ENCODE data around the gene TUBB2B. TPM values are rescaled to one million over a fixed set of nuclear protein-coding genes. Genes with fewer than 3 reads are reported as not detected.

TUBB2B gene
- total and polyA plus RNA-seq, 2 donors (not counting 1 experiment from before 2014, with no cell fraction given): 3.8 to 5.2 TPM

DNA sequence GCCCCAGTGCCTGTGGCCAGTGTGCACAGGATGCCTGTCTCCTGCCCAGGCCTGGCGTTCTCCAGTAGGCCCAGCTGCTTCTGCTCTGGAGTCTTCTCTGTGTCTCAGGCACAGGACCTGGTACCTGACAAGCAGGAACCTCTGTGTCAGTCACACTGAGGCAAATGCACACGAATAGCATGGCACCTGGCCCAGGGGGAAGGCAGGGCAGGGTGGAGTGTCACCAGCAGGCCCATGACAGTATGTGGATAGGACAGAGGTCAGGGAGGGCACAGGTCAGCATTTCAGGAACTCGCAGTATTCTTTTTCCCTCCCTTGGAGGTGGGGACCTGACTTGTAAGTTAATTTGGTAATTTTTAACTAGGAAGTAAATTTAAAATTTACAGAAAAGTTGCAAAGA lies 36.9 kb upstream of the TUBB2B start:
- Histone ChIP-seq H3K27ac (ENCODE audit: insufficient read depth, low read length) (no peak overlapping the region), H3K4me2 (ENCODE audit: extremely low read depth, insufficient read depth, low read length) (no peak overlapping the region), H3K4me1 (ENCODE audit: control insufficient read depth, extremely low read depth, insufficient read depth, low read length) (peaks cover 4% of the 10 kb centered on the region), H4K20me1 (ENCODE audit: control insufficient read depth, extremely low read depth, insufficient read depth, low read length) (no peaks in the 10 kb centered on the region), H3K36me3 (ENCODE audit: control insufficient read depth, insufficient read depth, low read length) (peaks cover 8% of the 10 kb centered on the region), H3K9me3 (ENCODE audit: control insufficient read depth, insufficient read depth, low read depth, low read length) (no peaks in the 10 kb centered on the region), H3K79me2 (ENCODE audit: control insufficient read depth, insufficient read depth, low read length) (peaks cover 40% of the 10 kb centered on the region), H2AFZ (ENCODE audit: low read length) (no peak overlapping the region), H3K4me3 (replicated peaks in 1 of 4; ENCODE audit: control extremely low read depth in 1 of 4, insufficient read depth in 1 of 4, low read depth in 3 of 4, low read length in 4 of 4) (no peak overlapping the region), H3K9ac (ENCODE audit: insufficient read depth, low read length) (no peak overlapping the region), H3K27me3 (ENCODE audit: control insufficient read depth, insufficient read depth, low read length) (no peaks in the 10 kb centered on the region)
- no peak for DNase-seq (ENCODE audit: low read depth in 2 of 2)
- no peak for TF ChIP-seq EZH2 (IDR thresholded peaks at IDR 0.05; ENCODE audit: low read length, missing control alignments)
- TF ChIP-seq, protein P1, sequence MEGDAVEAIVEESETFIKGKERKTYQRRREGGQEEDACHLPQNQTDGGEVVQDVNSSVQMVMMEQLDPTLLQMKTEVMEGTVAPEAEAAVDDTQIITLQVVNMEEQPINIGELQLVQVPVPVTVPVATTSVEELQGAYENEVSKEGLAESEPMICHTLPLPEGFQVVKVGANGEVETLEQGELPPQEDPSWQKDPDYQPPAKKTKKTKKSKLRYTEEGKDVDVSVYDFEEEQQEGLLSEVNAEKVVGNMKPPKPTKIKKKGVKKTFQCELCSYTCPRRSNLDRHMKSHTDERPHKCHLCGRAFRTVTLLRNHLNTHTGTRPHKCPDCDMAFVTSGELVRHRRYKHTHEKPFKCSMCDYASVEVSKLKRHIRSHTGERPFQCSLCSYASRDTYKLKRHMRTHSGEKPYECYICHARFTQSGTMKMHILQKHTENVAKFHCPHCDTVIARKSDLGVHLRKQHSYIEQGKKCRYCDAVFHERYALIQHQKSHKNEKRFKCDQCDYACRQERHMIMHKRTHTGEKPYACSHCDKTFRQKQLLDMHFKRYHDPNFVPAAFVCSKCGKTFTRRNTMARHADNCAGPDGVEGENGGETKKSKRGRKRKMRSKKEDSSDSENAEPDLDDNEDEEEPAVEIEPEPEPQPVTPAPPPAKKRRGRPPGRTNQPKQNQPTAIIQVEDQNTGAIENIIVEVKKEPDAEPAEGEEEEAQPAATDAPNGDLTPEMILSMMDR (conservative IDR thresholded peaks at IDR 0.05 in 1 of 2, IDR thresholded peaks at IDR 0.05 in 1 of 2; ENCODE audit: low read depth in 1 of 2, low read length in 2 of 2): no peak

DNA sequence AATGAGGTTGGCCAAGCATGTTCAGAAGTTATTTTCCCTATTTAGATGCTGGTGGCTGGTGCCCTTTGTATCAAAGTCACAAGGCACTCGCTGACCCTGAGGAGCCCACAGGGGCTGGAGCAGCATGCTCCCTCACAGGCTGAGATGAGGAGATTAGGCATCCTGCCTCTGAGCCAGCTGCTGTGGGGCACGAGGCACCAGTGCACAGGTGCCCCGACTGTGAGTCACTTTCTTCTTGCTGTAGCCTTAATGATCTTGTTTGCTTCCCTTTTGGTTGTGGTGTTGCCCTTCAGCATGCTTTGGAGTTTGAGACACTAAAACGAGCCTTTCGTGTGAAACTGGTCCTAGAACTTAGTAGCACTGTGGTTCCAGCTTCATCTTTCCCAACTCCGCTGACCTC lies 35.6 kb upstream of the TUBB2B start:
- Histone ChIP-seq H3K27me3 (ENCODE audit: control insufficient read depth, insufficient read depth, low read length) (no peaks in the 10 kb centered on the region), H4K20me1 (ENCODE audit: control insufficient read depth, extremely low read depth, insufficient read depth, low read length) (no peaks in the 10 kb centered on the region), H3K36me3 (ENCODE audit: control insufficient read depth, insufficient read depth, low read length) (peaks cover 8% of the 10 kb centered on the region), H3K4me2 (ENCODE audit: extremely low read depth, insufficient read depth, low read length) (no peak overlapping the region), H2AFZ (ENCODE audit: low read length) (no peak overlapping the region), H3K4me1 (ENCODE audit: control insufficient read depth, extremely low read depth, insufficient read depth, low read length) (peaks cover 4% of the 10 kb centered on the region), H3K79me2 (ENCODE audit: control insufficient read depth, insufficient read depth, low read length) (peaks cover 46% of the 10 kb centered on the region), H3K9me3 (ENCODE audit: control insufficient read depth, insufficient read depth, low read depth, low read length) (no peaks in the 10 kb centered on the region), H3K4me3 (replicated peaks in 1 of 4; ENCODE audit: control extremely low read depth in 1 of 4, insufficient read depth in 1 of 4, low read depth in 3 of 4, low read length in 4 of 4) (no peak overlapping the region), H3K27ac (ENCODE audit: insufficient read depth, low read length) (no peak overlapping the region), H3K9ac (ENCODE audit: insufficient read depth, low read length) (no peak overlapping the region)
- TF ChIP-seq, protein P1 (conservative IDR thresholded peaks at IDR 0.05 in 1 of 2, IDR thresholded peaks at IDR 0.05 in 1 of 2; ENCODE audit: low read depth in 1 of 2, low read length in 2 of 2): no peak
- no peak for TF ChIP-seq EZH2 (IDR thresholded peaks at IDR 0.05; ENCODE audit: low read length, missing control alignments)
- DNase-seq (ENCODE audit: low read depth in 2 of 2): no peak

DNA sequence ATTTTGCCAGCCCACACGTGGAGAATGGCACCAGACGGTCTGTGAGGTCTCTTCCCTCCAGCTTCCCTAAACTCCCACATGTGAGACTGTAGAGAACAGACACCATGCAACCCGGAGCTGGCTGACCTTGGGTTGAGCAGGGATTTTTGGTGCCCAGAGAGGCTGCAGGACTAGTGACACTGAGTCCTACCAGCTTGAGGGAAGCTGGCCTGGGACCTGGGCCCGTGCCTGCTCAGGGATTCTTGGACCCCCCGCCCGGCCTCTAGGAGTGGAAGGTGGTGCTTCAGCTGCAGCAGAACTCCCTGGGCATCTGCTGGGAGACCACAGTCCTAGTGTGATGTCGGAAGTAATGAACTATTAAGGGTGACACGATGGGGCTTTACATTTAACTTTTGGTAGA lies 34.5 kb upstream of the TUBB2B start:
- H3K79me2 ChIP-seq (ENCODE audit: control insufficient read depth, insufficient read depth, low read length): peaks cover 46% of the 10 kb centered on the region
- no peak for DNase-seq (ENCODE audit: low read depth in 2 of 2)

More for the DNA sequence above, 34.5 kb upstream of the TUBB2B start:
- H3K4me3 ChIP-seq (replicated peaks in 1 of 4; ENCODE audit: control extremely low read depth in 1 of 4, insufficient read depth in 1 of 4, low read depth in 3 of 4, low read length in 4 of 4): no peak overlapping the region
- no peak overlapping the region for H3K4me2 ChIP-seq (ENCODE audit: extremely low read depth, insufficient read depth, low read length)
- H2AFZ ChIP-seq (ENCODE audit: low read length): no peak overlapping the region
- H3K27ac ChIP-seq (ENCODE audit: insufficient read depth, low read length): no peak overlapping the region
- H3K27me3 ChIP-seq (ENCODE audit: control insufficient read depth, insufficient read depth, low read length): peaks cover 7% of the 10 kb centered on the region
- H3K9me3 ChIP-seq (ENCODE audit: control insufficient read depth, insufficient read depth, low read depth, low read length): no peaks in the 10 kb centered on the region
- H3K4me1 ChIP-seq (ENCODE audit: control insufficient read depth, extremely low read depth, insufficient read depth, low read length): peaks cover 4% of the 10 kb centered on the region
- H4K20me1 ChIP-seq (ENCODE audit: control insufficient read depth, extremely low read depth, insufficient read depth, low read length): no peaks in the 10 kb centered on the region
- TF ChIP-seq, protein P1 (conservative IDR thresholded peaks at IDR 0.05 in 1 of 2, IDR thresholded peaks at IDR 0.05 in 1 of 2; ENCODE audit: low read depth in 1 of 2, low read length in 2 of 2): no peak
- TF ChIP-seq EZH2 (IDR thresholded peaks at IDR 0.05; ENCODE audit: low read length, missing control alignments): no peak
- H3K36me3 ChIP-seq (ENCODE audit: control insufficient read depth, insufficient read depth, low read length): peaks cover 8% of the 10 kb centered on the region
- H3K9ac ChIP-seq (ENCODE audit: insufficient read depth, low read length): no peak overlapping the region
